NCI-H128 (cell line): ENCODE measurements around the gene OR1L1.

ENCODE experiments used
- DNase-seq: peaks from one replicate; lab custom pipeline; 2025; ENCODE audit not compliant: unreplicated experiment; lab: John Stamatoyannopoulos, UW

Gene OR1L1

GRCh38 chr9:122661416-122661815 is at the start of gene OR1L1:
TSS of gene OR1L1 (plus strand) at chr9:122661716. CDS start at chr9:122661716, 0 bp downstream.
- DNase-seq, result no peak

GRCh38 chr9:122614362-122614761 is 47.2 kb upstream of the OR1L1 start, which contains the start of gene OR1Q1:
TSS of gene OR1Q1 (plus strand) at chr9:122614738. CDS start at chr9:122614738, 0 bp downstream.
- DNase-seq, result no peak

- no peak for DNase-seq
Observed at GRCh38 chr9:122619996-122620395, 41.5 kb upstream of the OR1L1 start.

GRCh38 chr9:122642226-122642625 is 19.3 kb upstream of the OR1L1 start:
- DNase-seq, result no peak

GRCh38 chr9:122656378-122656777 is 5.1 kb upstream of the OR1L1 start:
- no peak for DNase-seq

GRCh38 chr9:122657527-122657926 is 4.0 kb upstream of the OR1L1 start, which contains the start of gene OR1B1:
TSS of gene OR1B1 (minus strand) at chr9:122657627.
- no peak for DNase-seq

GRCh38 chr9:122672481-122672880 is 11.0 kb downstream of the OR1L1 start:
- no peak for DNase-seq

- no peak for DNase-seq
Observed at GRCh38 chr9:122684851-122685250, 23.3 kb downstream of the OR1L1 start.

- DNase-seq, result no peak
Observed at GRCh38 chr9:122695696-122696095, 34.2 kb downstream of the OR1L1 start.
